ENCODE measurements around the gene NR3C1.

NR3C1 gene

GRCh38 chr5:143261748-143262392, 141.6 kb downstream of the NR3C1 start:
- in situ Hi-C loops (cut with HindIII; ENCODE audit: low pct_unique_long_range_greater_than_20kb, low sequenced_read_pairs): no loop called here
- no peak for DNase-seq (ENCODE audit: low read depth in 1 of 2, low spot score in 1 of 2)
- TF ChIP-seq JUND (IDR thresholded peaks at IDR 0.05; ENCODE audit: low read depth): no peak

GRCh38 chr5:143259254-143259605, 144.3 kb downstream of the NR3C1 start:
- no peak for TF ChIP-seq JUND (IDR thresholded peaks at IDR 0.05; ENCODE audit: low read depth)
- in situ Hi-C loops (cut with HindIII; ENCODE audit: low pct_unique_long_range_greater_than_20kb, low sequenced_read_pairs): no loop called here
- DNase-seq (ENCODE audit: low read depth in 1 of 2, low spot score in 1 of 2): no peak

GRCh38 chr5:143258559-143259253, 144.8 kb downstream of the NR3C1 start:
- in situ Hi-C loops (cut with HindIII; ENCODE audit: low pct_unique_long_range_greater_than_20kb, low sequenced_read_pairs): no loop called here
- no peak for TF ChIP-seq JUND (IDR thresholded peaks at IDR 0.05; ENCODE audit: low read depth)
- DNase-seq (ENCODE audit: low read depth in 1 of 2, low spot score in 1 of 2): no peak

GRCh38 chr5:143254819-143255218, 148.7 kb downstream of the NR3C1 start:
- TF ChIP-seq JUND (IDR thresholded peaks at IDR 0.05; ENCODE audit: low read depth): no peak
- in situ Hi-C loops (cut with HindIII; ENCODE audit: low pct_unique_long_range_greater_than_20kb, low sequenced_read_pairs): no loop called here
- no peak for DNase-seq (ENCODE audit: low read depth in 1 of 2, low spot score in 1 of 2)

- no peak for DNase-seq (ENCODE audit: low read depth in 1 of 2, low spot score in 1 of 2)
- in situ Hi-C loops (cut with HindIII; ENCODE audit: low pct_unique_long_range_greater_than_20kb, low sequenced_read_pairs): no loop called here
- TF ChIP-seq JUND (IDR thresholded peaks at IDR 0.05; ENCODE audit: low read depth): no peak
Observed at GRCh38 chr5:143251946-143252345, 151.5 kb downstream of the NR3C1 start.

- in situ Hi-C loops (cut with HindIII; ENCODE audit: low pct_unique_long_range_greater_than_20kb, low sequenced_read_pairs): no loop called here
- DNase-seq (ENCODE audit: low read depth in 1 of 2, low spot score in 1 of 2): no peak
- no peak for TF ChIP-seq JUND (IDR thresholded peaks at IDR 0.05; ENCODE audit: low read depth)
Observed at GRCh38 chr5:143251190-143251589, 152.3 kb downstream of the NR3C1 start.

- in situ Hi-C loops (cut with HindIII; ENCODE audit: low pct_unique_long_range_greater_than_20kb, low sequenced_read_pairs): no loop called here
- DNase-seq (ENCODE audit: low read depth in 1 of 2, low spot score in 1 of 2): no peak
- TF ChIP-seq JUND (IDR thresholded peaks at IDR 0.05; ENCODE audit: low read depth): no peak
Observed at GRCh38 chr5:143249851-143250250, 153.6 kb downstream of the NR3C1 start.

- no peak for TF ChIP-seq JUND (IDR thresholded peaks at IDR 0.05; ENCODE audit: low read depth)
- in situ Hi-C loops (cut with HindIII; ENCODE audit: low pct_unique_long_range_greater_than_20kb, low sequenced_read_pairs): no loop called here
- no peak for DNase-seq (ENCODE audit: low read depth in 1 of 2, low spot score in 1 of 2)
Observed at GRCh38 chr5:143248822-143249579, 154.5 kb downstream of the NR3C1 start.

- no peak for DNase-seq (ENCODE audit: low read depth in 1 of 2, low spot score in 1 of 2)
- in situ Hi-C loops (cut with HindIII; ENCODE audit: low pct_unique_long_range_greater_than_20kb, low sequenced_read_pairs): no loop called here
- no peak for TF ChIP-seq JUND (IDR thresholded peaks at IDR 0.05; ENCODE audit: low read depth)
Observed at GRCh38 chr5:143248391-143248790, 155.1 kb downstream of the NR3C1 start.

- in situ Hi-C loops (cut with HindIII; ENCODE audit: low pct_unique_long_range_greater_than_20kb, low sequenced_read_pairs): no loop called here
- TF ChIP-seq JUND (IDR thresholded peaks at IDR 0.05; ENCODE audit: low read depth): no peak
- DNase-seq (ENCODE audit: low read depth in 1 of 2, low spot score in 1 of 2): no peak
Observed at GRCh38 chr5:143247134-143247815, 156.2 kb downstream of the NR3C1 start.

GRCh38 chr5:143245929-143246561, 157.4 kb downstream of the NR3C1 start:
- DNase-seq (ENCODE audit: low read depth in 1 of 2, low spot score in 1 of 2): peak in 1 of 2 experiments; percentile 10
- in situ Hi-C loops (cut with HindIII; ENCODE audit: low pct_unique_long_range_greater_than_20kb, low sequenced_read_pairs): no loop called here
- no peak for TF ChIP-seq JUND (IDR thresholded peaks at IDR 0.05; ENCODE audit: low read depth)

GRCh38 chr5:143244990-143245389, 158.5 kb downstream of the NR3C1 start:
- in situ Hi-C loops (cut with HindIII; ENCODE audit: low pct_unique_long_range_greater_than_20kb, low sequenced_read_pairs): no loop called here
- no peak for DNase-seq (ENCODE audit: low read depth in 1 of 2, low spot score in 1 of 2)
- TF ChIP-seq JUND (IDR thresholded peaks at IDR 0.05; ENCODE audit: low read depth): no peak
